ENCODE data around the gene GALR2. TPM values are rescaled to one million over a fixed set of nuclear protein-coding genes. Genes with fewer than 3 reads are reported as not detected.
"Not testable (repeated sequence)": the region's sequence is repeated elsewhere in the genome, so short reads cannot be mapped to it uniquely, and the experiment has no call there.

The GALR2 gene
- total RNA-seq, 1 experiment from 2014 or later, result 0.61 TPM

DNA sequence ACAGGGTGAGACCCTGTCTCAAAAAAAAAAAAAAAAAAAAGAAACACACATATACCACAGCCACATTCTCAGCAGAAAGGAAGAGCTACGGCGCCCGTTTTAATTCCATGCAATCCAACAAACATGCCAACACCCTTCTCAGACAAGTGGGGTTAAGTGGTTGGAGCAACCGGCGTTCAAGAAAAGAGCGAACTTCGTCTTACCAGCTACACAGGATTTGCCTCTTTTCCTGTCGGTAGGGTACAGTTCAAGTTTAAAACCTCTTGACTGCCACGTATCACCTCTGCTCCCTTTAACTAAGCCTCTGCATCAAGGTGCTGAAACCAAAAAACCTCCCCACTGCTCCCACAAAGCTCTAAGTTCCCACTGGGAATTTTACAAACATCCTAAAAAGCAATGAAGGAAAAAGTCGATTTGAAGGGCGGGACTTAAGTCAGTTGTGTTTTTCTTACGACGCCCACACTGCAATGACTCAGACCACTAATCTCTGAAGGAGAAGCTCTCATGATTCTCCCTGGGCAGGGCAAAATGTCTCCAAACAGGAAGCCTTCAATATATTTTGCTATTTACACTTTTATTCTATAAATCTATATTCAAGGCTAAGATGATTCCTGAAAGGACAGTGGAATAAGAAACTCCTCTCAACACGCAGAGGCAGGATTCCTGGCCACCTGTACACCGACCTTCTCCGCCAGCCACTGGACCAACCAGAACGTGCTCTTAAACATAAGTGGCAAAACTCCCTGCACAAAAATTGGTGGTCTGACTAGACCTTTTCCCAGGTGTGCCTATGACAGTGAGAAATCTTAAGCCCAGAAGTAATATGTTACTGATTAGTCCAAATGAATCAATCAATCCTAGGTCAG is 21.1 kb upstream of the GALR2 start:
- Mint-ChIP-seq H3K4me1 (ENCODE audit: low read depth, unreplicated experiment) (peaks cover 75% of the 10 kb centered on the region), H3K9me3 (ENCODE audit: low read depth, unreplicated experiment) (no peaks in the 10 kb centered on the region), H3K27me3 (ENCODE audit: unreplicated experiment) (no peaks in the 10 kb centered on the region), H3K36me3 (ENCODE audit: insufficient read depth, unreplicated experiment) (peaks cover 89% of the 10 kb centered on the region), H3K27ac (ENCODE audit: unreplicated experiment) (peak overlapping the region; percentile 98), H3K4me3 (ENCODE audit: low read depth, unreplicated experiment) (peak overlapping the region; percentile 68)
- TF ChIP-seq CTCF (IDR thresholded peaks at IDR 0.05; ENCODE audit: unreplicated experiment), result no peak
- intact Hi-C loops (cut with micrococcal nuclease; ENCODE audit: unreplicated experiment), result no loop called here
- CTCF ChIA-PET, result interaction anchor here (0.6 to 1.8 kb wide), 4 partner anchors 24 to 376 kb away, joined by 3 to 14 read pairs (median 4); no protein-coding TSS in a partner anchor
- BruUV-seq (replicated peaks), result TSS peak; percentile 66
- peak; percentile 48 for DNase-seq

DNA sequence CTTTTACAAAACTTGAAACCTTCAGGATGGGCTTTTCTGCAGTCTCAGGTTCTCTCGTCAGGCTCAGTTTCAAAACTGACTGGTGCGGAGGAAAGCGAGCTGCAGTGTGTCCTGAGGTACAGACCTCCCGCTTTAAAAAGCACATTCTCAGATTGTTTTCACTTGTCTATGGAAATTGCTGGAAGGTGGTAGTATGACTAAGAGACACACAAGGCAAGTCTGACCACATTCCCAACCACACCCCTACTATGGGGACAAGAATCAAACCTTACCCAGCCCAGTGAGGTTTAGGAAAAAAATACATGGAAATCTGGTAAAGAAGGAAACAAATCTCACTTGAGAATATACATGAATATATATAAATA is 20.5 kb upstream of the GALR2 start:
- H3K36me3 Mint-ChIP-seq (ENCODE audit: insufficient read depth, unreplicated experiment), result peaks cover 91% of the 10 kb centered on the region
- H3K4me1 Mint-ChIP-seq (ENCODE audit: low read depth, unreplicated experiment), result peaks cover 69% of the 10 kb centered on the region
- H3K27me3 Mint-ChIP-seq (ENCODE audit: unreplicated experiment), result no peaks in the 10 kb centered on the region
- intact Hi-C loops (cut with micrococcal nuclease; ENCODE audit: unreplicated experiment), result no loop called here
- H3K4me3 Mint-ChIP-seq (ENCODE audit: low read depth, unreplicated experiment), result peak overlapping the region; percentile 68
- no peaks in the 10 kb centered on the region for H3K9me3 Mint-ChIP-seq (ENCODE audit: low read depth, unreplicated experiment)
- peak overlapping the region; percentile 98 for H3K27ac Mint-ChIP-seq (ENCODE audit: unreplicated experiment)
- DNase-seq, result peak; percentile 59
- no TSS peak for BruUV-seq (replicated peaks)
- TF ChIP-seq CTCF (IDR thresholded peaks at IDR 0.05; ENCODE audit: unreplicated experiment), result no peak
- CTCF ChIA-PET, result interaction anchor here (1.8 kb wide), 1 partner anchor 40 kb away, joined by 14 read pairs; no protein-coding TSS in a partner anchor

- CTCF ChIA-PET, result interaction anchor here (0.6 to 1.9 kb wide), 3 partner anchors 9 to 247 kb away, joined by 3 to 12 read pairs (median 3); no protein-coding TSS in a partner anchor
- DNase-seq, result no peak
- no peak overlapping the region for H3K4me3 Mint-ChIP-seq (ENCODE audit: low read depth, unreplicated experiment)
- H3K4me1 Mint-ChIP-seq (ENCODE audit: low read depth, unreplicated experiment), result peaks cover 41% of the 10 kb centered on the region
- no peak overlapping the region for H3K27ac Mint-ChIP-seq (ENCODE audit: unreplicated experiment)
- no peak for TF ChIP-seq CTCF (IDR thresholded peaks at IDR 0.05; ENCODE audit: unreplicated experiment)
- BruUV-seq (replicated peaks), result no TSS peak
- no peaks in the 10 kb centered on the region for H3K27me3 Mint-ChIP-seq (ENCODE audit: unreplicated experiment)
- intact Hi-C loops (cut with micrococcal nuclease; ENCODE audit: unreplicated experiment), result loop anchor here (1.0 kb wide), 1 partner anchor 43 kb away; no protein-coding TSS in a partner anchor
- no peaks in the 10 kb centered on the region for H3K9me3 Mint-ChIP-seq (ENCODE audit: low read depth, unreplicated experiment)
- peaks cover 89% of the 10 kb centered on the region for H3K36me3 Mint-ChIP-seq (ENCODE audit: insufficient read depth, unreplicated experiment)
These were observed 17.7 kb upstream of the GALR2 start for GRCh38 chr17:76056882-76057281.

DNA sequence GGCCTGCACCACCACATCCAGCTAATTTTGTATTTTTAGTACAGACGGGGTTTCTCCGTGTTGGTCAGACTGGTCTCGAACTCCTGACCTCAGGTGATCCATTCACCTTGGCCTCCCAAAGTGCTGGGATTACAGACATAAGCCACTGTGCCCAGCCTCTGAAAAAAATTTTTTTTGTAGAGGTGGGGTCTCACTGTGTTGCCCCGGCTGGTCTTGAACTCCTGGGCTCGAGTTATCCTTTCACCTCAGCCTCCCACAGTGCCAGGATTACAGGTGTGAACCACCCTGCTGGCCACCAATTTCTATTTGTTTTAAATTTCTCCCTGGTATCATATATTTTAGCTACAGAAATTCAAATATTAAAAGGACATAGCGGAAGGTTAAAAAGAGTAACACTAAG is 16.3 kb upstream of the GALR2 start:
- H3K9me3 Mint-ChIP-seq (ENCODE audit: low read depth, unreplicated experiment); H3K4me3 Mint-ChIP-seq (ENCODE audit: low read depth, unreplicated experiment); H3K27ac Mint-ChIP-seq (ENCODE audit: unreplicated experiment); intact Hi-C loops (cut with micrococcal nuclease; ENCODE audit: unreplicated experiment); BruUV-seq (replicated peaks); H3K27me3 Mint-ChIP-seq (ENCODE audit: unreplicated experiment); DNase-seq: not testable (repeated sequence)
- Mint-ChIP-seq H3K4me1 (ENCODE audit: low read depth, unreplicated experiment) (peaks cover 34% of the 10 kb centered on the region), H3K36me3 (ENCODE audit: insufficient read depth, unreplicated experiment) (peaks cover 89% of the 10 kb centered on the region)
- CTCF ChIA-PET, result interaction anchor here (0.6 to 1.9 kb wide), 2 partner anchors 44 to 83 kb away, joined by 4 to 12 read pairs; partner anchors contain the start of gene FOXJ1
